Chondrocyte (in vitro differentiated cells): Measurements from ENCODE around the gene KIF5C. TPM values are rescaled to one million over a fixed set of nuclear protein-coding genes. Genes with fewer than 3 reads are reported as not detected.

Experiments used
- DNase-seq: peaks from one replicate; pipeline ENCODE4 v3.0.0; 2021; ENCODE audit warnings: mixed read lengths, low spot score
- H3K27ac Mint-ChIP-seq: one replicate; pipeline ENCODE4 v1.8.0; 2021; ENCODE audit warnings: mild to moderate bottlenecking, moderate library complexity, mixed read lengths; ENCODE audit not compliant: unreplicated experiment
- H3K27me3 Mint-ChIP-seq: 2 replicates; pipeline ENCODE4 v1.8.0; 2021; ENCODE audit warnings: low read depth, mixed read lengths
- H3K36me3 Mint-ChIP-seq: 2 replicates; pipeline ENCODE4 v1.8.0; 2021; ENCODE audit warnings: low read depth, mixed read lengths
- H3K4me1 Mint-ChIP-seq: 2 replicates; pipeline ENCODE4 v1.8.0; 2021; ENCODE audit warnings: low read depth, mild to moderate bottlenecking, mixed read lengths
- H3K4me3 Mint-ChIP-seq: one replicate; pipeline ENCODE4 v1.8.0; 2021; ENCODE audit warnings: mild to moderate bottlenecking, moderate library complexity, mixed read lengths; ENCODE audit not compliant: unreplicated experiment
- H3K9me3 Mint-ChIP-seq: 2 replicates; pipeline ENCODE4 v1.8.0; 2021; ENCODE audit warnings: low read depth, mixed read lengths
- CTCF ChIP-seq: fragments of 200-600 bp; sonication (generic); IDR thresholded peaks from 2 replicates; pipeline ENCODE4 v1.5.0; 2021; ENCODE audit warnings: antibody characterized with exemption, mild to moderate bottlenecking, moderate library complexity
- total RNA-seq: library from RNA; stranded (reverse); gene quantifications from 3 replicates; pipeline ENCODE4 v1.2.1, GENCODE V29; 2021

The KIF5C gene
- total RNA-seq, 1 donor from 2014 or later = 3.1 TPM

DNA sequence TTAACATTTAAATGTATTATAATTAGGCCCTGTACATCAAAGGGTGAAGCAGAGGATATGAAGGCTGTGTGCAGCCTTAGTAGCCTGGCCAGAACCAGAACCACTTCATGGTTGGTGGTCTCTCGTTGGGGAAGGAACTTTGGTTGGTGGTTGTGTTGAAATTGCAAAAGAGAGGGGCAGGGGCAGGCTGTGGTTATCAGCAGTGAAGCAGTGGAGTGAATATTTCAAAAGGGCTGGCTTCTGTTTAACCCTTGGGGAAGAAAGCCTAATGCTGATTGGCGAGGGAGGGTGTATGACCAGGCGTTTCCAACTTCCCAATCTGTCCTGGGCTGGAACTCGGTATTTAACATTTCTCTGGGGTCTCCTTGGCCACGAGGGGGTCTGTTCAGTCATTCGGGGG, 112.3 kb downstream of the KIF5C start:
- Mint-ChIP-seq H3K27ac (no peak overlapping the region), H3K36me3 (peaks cover 1% of the 10 kb centered on the region), H3K27me3 (no peaks in the 10 kb centered on the region), H3K9me3 (no peaks in the 10 kb centered on the region), H3K4me1 (peaks cover 8% of the 10 kb centered on the region), H3K4me3 (no peak overlapping the region)
- no peak for TF ChIP-seq CTCF
- DNase-seq = no peak

DNA sequence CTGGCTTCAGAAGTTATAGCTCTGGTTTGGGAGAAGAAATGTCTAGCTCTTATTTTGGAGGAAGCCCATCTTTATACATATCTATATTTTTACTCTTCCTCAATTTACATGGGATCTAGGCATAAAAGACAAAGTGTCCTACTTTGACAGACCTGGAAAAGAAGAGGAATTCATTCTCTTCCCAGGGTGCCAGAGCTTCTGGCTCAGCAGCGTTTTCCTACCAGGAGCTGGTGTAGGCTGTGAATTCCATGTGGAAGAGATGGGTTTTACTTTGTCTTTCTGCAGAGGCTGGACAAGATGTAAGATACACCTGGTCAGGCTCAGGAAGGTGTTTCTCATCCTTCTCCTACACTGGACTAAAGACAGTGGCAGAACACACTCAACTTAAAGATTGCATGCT, 113.3 kb downstream of the KIF5C start:
- no peak for DNase-seq
- H3K4me3 Mint-ChIP-seq = no peak overlapping the region
- H3K27me3 Mint-ChIP-seq = no peaks in the 10 kb centered on the region
- H3K27ac Mint-ChIP-seq = no peak overlapping the region
- H3K36me3 Mint-ChIP-seq = peaks cover 1% of the 10 kb centered on the region
- no peaks in the 10 kb centered on the region for H3K9me3 Mint-ChIP-seq
- no peak for TF ChIP-seq CTCF
- H3K4me1 Mint-ChIP-seq = peaks cover 3% of the 10 kb centered on the region

- no peaks in the 10 kb centered on the region for H3K9me3 Mint-ChIP-seq
- H3K4me1 Mint-ChIP-seq = peaks cover 3% of the 10 kb centered on the region
- no peak for DNase-seq
These were observed 115.0 kb downstream of the KIF5C start for GRCh38 chr2:148989882-148990493.

GRCh38 chr2:148990968-148991367, 115.9 kb downstream of the KIF5C start:
- no peak for TF ChIP-seq CTCF
- H3K9me3 Mint-ChIP-seq = no peaks in the 10 kb centered on the region
- H3K4me3 Mint-ChIP-seq = no peak overlapping the region
- H3K27me3 Mint-ChIP-seq = no peaks in the 10 kb centered on the region
- H3K27ac Mint-ChIP-seq = no peak overlapping the region
- peaks cover 3% of the 10 kb centered on the region for H3K4me1 Mint-ChIP-seq
- H3K36me3 Mint-ChIP-seq = no peaks in the 10 kb centered on the region
- DNase-seq = no peak

More at GRCh38 chr2:148989882-148990493, 115.0 kb downstream of the KIF5C start:
- H3K4me3 Mint-ChIP-seq = no peak overlapping the region
- peak; percentile 93 for TF ChIP-seq CTCF
- no peak overlapping the region for H3K27ac Mint-ChIP-seq
- no peaks in the 10 kb centered on the region for H3K27me3 Mint-ChIP-seq
- no peaks in the 10 kb centered on the region for H3K36me3 Mint-ChIP-seq

GRCh38 chr2:148992448-148992847, 117.4 kb downstream of the KIF5C start:
- H3K36me3 Mint-ChIP-seq = no peaks in the 10 kb centered on the region
- no peak for DNase-seq
- no peak overlapping the region for H3K27ac Mint-ChIP-seq
- no peak overlapping the region for H3K4me3 Mint-ChIP-seq
- H3K4me1 Mint-ChIP-seq = peaks cover 3% of the 10 kb centered on the region
- no peaks in the 10 kb centered on the region for H3K9me3 Mint-ChIP-seq
- no peak for TF ChIP-seq CTCF
- H3K27me3 Mint-ChIP-seq = no peaks in the 10 kb centered on the region
